Measurements from ENCODE around the gene FOXN1.

DNA sequence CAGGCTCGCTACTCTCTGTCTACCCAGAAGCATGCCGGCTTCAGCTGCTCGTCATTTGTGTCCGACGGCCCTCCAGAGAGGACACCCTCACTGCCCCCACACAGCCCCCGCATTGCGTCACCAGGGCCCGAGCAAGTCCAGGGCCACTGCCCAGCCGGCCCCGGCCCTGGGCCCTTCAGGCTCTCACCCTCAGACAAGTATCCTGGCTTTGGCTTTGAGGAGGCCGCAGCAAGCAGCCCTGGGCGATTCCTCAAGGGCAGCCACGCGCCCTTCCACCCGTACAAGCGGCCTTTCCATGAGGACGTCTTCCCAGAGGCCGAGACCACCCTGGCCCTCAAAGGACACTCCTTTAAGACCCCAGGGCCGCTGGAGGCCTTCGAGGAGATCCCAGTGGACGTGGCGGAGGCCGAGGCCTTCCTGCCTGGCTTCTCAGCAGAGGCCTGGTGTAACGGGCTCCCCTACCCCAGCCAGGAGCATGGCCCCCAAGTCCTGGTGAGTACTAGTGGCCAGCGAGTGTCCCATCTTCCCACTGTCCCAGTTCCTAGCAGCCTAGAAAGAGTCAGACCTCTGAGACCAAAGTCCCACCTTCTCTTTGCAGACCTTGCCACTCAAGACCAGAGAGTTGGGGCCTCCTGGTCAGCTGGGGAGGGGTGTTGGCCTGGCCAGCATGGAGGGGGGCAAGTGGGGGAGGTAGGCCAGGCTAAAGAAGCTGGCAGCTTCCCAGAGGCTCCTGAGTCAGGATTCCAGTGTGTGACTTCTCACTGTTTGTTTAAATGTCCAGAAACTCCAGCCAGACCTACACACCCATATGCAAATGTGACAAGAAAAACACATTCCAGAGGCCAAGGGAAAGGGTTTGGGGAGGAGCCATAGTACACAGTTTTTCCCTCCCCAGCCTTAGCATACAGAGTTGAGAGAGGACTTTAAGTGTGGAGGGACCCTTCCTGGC lies 18.6 kb downstream of the FOXN1 start:
- no peak for TF ChIP-seq CTCF (IDR thresholded peaks at IDR 0.05; ENCODE audit: low read depth, low read length)
- no peak for TF ChIP-seq POLR2A (IDR thresholded peaks at IDR 0.05; ENCODE audit: extremely low read depth, insufficient read length)

All from NB4 (cell line).